ENCODE measurements around the gene DICER1. TPM values are rescaled to one million over a fixed set of nuclear protein-coding genes. Genes with fewer than 3 reads are reported as not detected.

Gene DICER1
- polyA plus RNA-seq, 1 donor (not counting 4 experiments of a cell fraction or from before 2014, with no cell fraction given) = 31.6 TPM

GRCh38 chr14:95056476-95056875 is 100.9 kb downstream of the DICER1 start:
- Histone ChIP-seq H3K9ac (ENCODE audit: control insufficient read depth, extremely low read depth, insufficient read depth, low read length) (no peak overlapping the region), H3K27me3 (ENCODE audit: control insufficient read depth, extremely low read depth, insufficient read depth, low read length) (peaks cover 8% of the 10 kb centered on the region), H3K4me3 (ENCODE audit: control insufficient read depth in 2 of 3, extremely low read depth in 1 of 3, insufficient read depth in 2 of 3, low read depth in 1 of 3, low read length in 3 of 3) (no peak overlapping the region), H3K9me3 (ENCODE audit: control insufficient read depth, low read depth, low read length) (no peaks in the 10 kb centered on the region), H3K4me1 (ENCODE audit: control insufficient read depth, extremely low read depth, insufficient read depth, low read length) (no peaks in the 10 kb centered on the region), H3K27ac (ENCODE audit: control insufficient read depth, insufficient read depth, low read length) (no peak overlapping the region), H3K79me2 (ENCODE audit: control insufficient read depth, insufficient read depth, low read length) (no peaks in the 10 kb centered on the region), H3K36me3 (ENCODE audit: control insufficient read depth in 2 of 2, extremely low read depth in 1 of 2, insufficient read depth in 2 of 2, low read length in 2 of 2) (no peaks in the 10 kb centered on the region), H3K4me2 (ENCODE audit: control insufficient read depth, extremely low read depth, insufficient read depth, low read depth, low read length) (no peak overlapping the region), H4K20me1 (ENCODE audit: control insufficient read depth, extremely low read depth, insufficient read depth, low read length) (no peaks in the 10 kb centered on the region), H3K9me1 (ENCODE audit: control insufficient read depth, extremely low read depth, insufficient read depth, low read length) (no peaks in the 10 kb centered on the region), H2AFZ (ENCODE audit: control insufficient read depth, low read length) (no peak overlapping the region)
- TF ChIP-seq, protein P1, sequence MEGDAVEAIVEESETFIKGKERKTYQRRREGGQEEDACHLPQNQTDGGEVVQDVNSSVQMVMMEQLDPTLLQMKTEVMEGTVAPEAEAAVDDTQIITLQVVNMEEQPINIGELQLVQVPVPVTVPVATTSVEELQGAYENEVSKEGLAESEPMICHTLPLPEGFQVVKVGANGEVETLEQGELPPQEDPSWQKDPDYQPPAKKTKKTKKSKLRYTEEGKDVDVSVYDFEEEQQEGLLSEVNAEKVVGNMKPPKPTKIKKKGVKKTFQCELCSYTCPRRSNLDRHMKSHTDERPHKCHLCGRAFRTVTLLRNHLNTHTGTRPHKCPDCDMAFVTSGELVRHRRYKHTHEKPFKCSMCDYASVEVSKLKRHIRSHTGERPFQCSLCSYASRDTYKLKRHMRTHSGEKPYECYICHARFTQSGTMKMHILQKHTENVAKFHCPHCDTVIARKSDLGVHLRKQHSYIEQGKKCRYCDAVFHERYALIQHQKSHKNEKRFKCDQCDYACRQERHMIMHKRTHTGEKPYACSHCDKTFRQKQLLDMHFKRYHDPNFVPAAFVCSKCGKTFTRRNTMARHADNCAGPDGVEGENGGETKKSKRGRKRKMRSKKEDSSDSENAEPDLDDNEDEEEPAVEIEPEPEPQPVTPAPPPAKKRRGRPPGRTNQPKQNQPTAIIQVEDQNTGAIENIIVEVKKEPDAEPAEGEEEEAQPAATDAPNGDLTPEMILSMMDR (optimal IDR thresholded peaks at IDR 0.05 in 1 of 3, IDR thresholded peaks at IDR 0.05 in 1 of 3, conservative IDR thresholded peaks at IDR 0.05 in 1 of 3; ENCODE audit: extremely low read depth in 1 of 3, insufficient read depth in 2 of 3, low read length in 3 of 3) = no peak
- FAIRE-seq (no peak), DNase-seq (ENCODE audit: low read depth, low spot score) (no peak)
- dilution Hi-C loops (cut with MboI; ENCODE audit: extremely low pct_ligation_motif_present, low sequenced_read_pairs) = no loop called here

DNA sequence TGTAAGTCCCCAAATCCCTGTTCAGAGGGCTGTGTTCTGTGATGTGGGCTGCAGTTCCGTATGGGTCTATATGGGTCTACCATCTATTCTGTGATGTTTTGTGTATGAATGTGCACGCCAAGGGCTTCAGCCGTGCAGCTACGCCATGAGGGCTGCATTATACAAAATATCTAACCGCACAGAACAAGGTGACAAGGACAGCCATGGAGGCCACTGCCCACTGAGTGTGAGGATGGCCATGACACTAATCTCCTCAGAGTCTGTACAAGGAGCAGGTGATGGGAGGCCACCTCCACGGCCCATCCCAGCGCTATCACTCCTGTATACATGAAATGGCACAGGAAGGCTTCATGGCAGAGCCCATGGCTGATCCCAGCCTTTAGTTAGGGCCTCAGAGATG is 102.0 kb downstream of the DICER1 start:
- no peaks in the 10 kb centered on the region for H4K20me1 ChIP-seq (ENCODE audit: control insufficient read depth, extremely low read depth, insufficient read depth, low read length)
- no peak overlapping the region for H3K27ac ChIP-seq (ENCODE audit: control insufficient read depth, insufficient read depth, low read length)
- no peak overlapping the region for H3K4me3 ChIP-seq (ENCODE audit: control insufficient read depth in 2 of 3, extremely low read depth in 1 of 3, insufficient read depth in 2 of 3, low read depth in 1 of 3, low read length in 3 of 3)
- no peaks in the 10 kb centered on the region for H3K4me1 ChIP-seq (ENCODE audit: control insufficient read depth, extremely low read depth, insufficient read depth, low read length)
- no peak for DNase-seq (ENCODE audit: low read depth, low spot score)
- no peaks in the 10 kb centered on the region for H3K9me1 ChIP-seq (ENCODE audit: control insufficient read depth, extremely low read depth, insufficient read depth, low read length)
- TF ChIP-seq, protein P1 (optimal IDR thresholded peaks at IDR 0.05 in 1 of 3, IDR thresholded peaks at IDR 0.05 in 1 of 3, conservative IDR thresholded peaks at IDR 0.05 in 1 of 3; ENCODE audit: extremely low read depth in 1 of 3, insufficient read depth in 2 of 3, low read length in 3 of 3) = no peak
- TF ChIP-seq EZH2 (IDR thresholded peaks at IDR 0.05; ENCODE audit: low read length) = no peak
- no peaks in the 10 kb centered on the region for H3K36me3 ChIP-seq (ENCODE audit: control insufficient read depth in 2 of 2, extremely low read depth in 1 of 2, insufficient read depth in 2 of 2, low read length in 2 of 2)
- H3K4me2 ChIP-seq (ENCODE audit: control insufficient read depth, extremely low read depth, insufficient read depth, low read depth, low read length) = no peak overlapping the region
- H3K9ac ChIP-seq (ENCODE audit: control insufficient read depth, extremely low read depth, insufficient read depth, low read length) = no peak overlapping the region
- dilution Hi-C loops (cut with MboI; ENCODE audit: extremely low pct_ligation_motif_present, low sequenced_read_pairs) = no loop called here
- peaks cover 8% of the 10 kb centered on the region for H3K27me3 ChIP-seq (ENCODE audit: control insufficient read depth, extremely low read depth, insufficient read depth, low read length)
- H3K9me3 ChIP-seq (ENCODE audit: control insufficient read depth, low read depth, low read length) = no peaks in the 10 kb centered on the region
- FAIRE-seq = no peak
- no peak overlapping the region for H2AFZ ChIP-seq (ENCODE audit: control insufficient read depth, low read length)
- H3K79me2 ChIP-seq (ENCODE audit: control insufficient read depth, insufficient read depth, low read length) = no peaks in the 10 kb centered on the region
